Nephron (organoid): ENCODE measurements around the gene DLGAP1.

ENCODE experiments used
- H3K27ac Mint-ChIP-seq, 3 experiments: 2 replicates each; pipeline ENCODE4 v1.8.0; 2020; ENCODE audit warnings: mixed read lengths in 3 of 3, mild to moderate bottlenecking in 2 of 3, moderate library complexity in 1 of 3
- H3K27me3 Mint-ChIP-seq: 2 replicates; pipeline ENCODE4 v1.8.0; 2021; ENCODE audit warnings: low read depth, mild to moderate bottlenecking, moderate library complexity, mixed read lengths
- H3K36me3 Mint-ChIP-seq: 2 replicates; pipeline ENCODE4 v1.8.0; 2020; ENCODE audit warnings: low read depth, mixed read lengths
- H3K4me1 Mint-ChIP-seq: 2 replicates; pipeline ENCODE4 v1.8.0; 2020; ENCODE audit warnings: mixed read lengths
- H3K4me3 Mint-ChIP-seq, 3 experiments: 2 replicates each; pipeline ENCODE4 v1.8.0; 2020; ENCODE audit warnings: mild to moderate bottlenecking in 3 of 3, mixed read lengths in 3 of 3, moderate library complexity in 2 of 3
- H3K9me3 Mint-ChIP-seq: 2 replicates; pipeline ENCODE4 v1.8.0; 2020; ENCODE audit warnings: mixed read lengths
- TF ChIP-seq, protein P1 (sequence below), 3 experiments: fragments of 200-600 bp; sonication (generic); IDR thresholded peaks; one replicate each; pipeline ENCODE4 v1.5.0; 2021; ENCODE audit warnings: antibody characterized with exemption in 3 of 3; ENCODE audit not compliant: unreplicated experiment in 3 of 3

DLGAP1 gene

DNA sequence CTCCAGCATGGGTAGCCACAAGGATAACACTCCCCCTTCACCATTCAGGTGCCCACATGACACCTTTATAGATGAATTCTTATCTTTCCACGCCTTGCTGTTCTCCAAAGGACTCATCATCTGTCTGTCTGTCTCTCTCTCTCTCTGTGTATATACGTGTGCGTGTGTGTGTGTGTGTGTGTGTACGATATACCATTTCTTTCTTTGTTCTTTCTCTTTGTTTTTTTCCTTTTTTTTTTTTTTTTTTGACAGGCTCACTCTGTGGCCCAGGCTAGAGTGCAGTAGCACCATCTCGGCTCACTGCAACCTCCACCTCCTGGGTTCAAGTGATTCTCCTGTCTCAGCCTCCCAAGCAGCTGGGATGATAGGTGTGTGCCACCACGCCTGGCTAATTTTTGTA is 98.2 kb downstream of the DLGAP1 start:
- Mint-ChIP-seq H3K27me3 (peaks cover 13% of the 10 kb centered on the region), H3K27ac (no peak overlapping the region), H3K9me3 (no peaks in the 10 kb centered on the region), H3K4me1 (no peaks in the 10 kb centered on the region), H3K36me3 (no peaks in the 10 kb centered on the region), H3K4me3 (no peak overlapping the region)
- TF ChIP-seq, protein P1, sequence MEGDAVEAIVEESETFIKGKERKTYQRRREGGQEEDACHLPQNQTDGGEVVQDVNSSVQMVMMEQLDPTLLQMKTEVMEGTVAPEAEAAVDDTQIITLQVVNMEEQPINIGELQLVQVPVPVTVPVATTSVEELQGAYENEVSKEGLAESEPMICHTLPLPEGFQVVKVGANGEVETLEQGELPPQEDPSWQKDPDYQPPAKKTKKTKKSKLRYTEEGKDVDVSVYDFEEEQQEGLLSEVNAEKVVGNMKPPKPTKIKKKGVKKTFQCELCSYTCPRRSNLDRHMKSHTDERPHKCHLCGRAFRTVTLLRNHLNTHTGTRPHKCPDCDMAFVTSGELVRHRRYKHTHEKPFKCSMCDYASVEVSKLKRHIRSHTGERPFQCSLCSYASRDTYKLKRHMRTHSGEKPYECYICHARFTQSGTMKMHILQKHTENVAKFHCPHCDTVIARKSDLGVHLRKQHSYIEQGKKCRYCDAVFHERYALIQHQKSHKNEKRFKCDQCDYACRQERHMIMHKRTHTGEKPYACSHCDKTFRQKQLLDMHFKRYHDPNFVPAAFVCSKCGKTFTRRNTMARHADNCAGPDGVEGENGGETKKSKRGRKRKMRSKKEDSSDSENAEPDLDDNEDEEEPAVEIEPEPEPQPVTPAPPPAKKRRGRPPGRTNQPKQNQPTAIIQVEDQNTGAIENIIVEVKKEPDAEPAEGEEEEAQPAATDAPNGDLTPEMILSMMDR (IDR thresholded peaks at IDR 0.05; ENCODE audit: unreplicated experiment in 3 of 3), result no peak

DNA sequence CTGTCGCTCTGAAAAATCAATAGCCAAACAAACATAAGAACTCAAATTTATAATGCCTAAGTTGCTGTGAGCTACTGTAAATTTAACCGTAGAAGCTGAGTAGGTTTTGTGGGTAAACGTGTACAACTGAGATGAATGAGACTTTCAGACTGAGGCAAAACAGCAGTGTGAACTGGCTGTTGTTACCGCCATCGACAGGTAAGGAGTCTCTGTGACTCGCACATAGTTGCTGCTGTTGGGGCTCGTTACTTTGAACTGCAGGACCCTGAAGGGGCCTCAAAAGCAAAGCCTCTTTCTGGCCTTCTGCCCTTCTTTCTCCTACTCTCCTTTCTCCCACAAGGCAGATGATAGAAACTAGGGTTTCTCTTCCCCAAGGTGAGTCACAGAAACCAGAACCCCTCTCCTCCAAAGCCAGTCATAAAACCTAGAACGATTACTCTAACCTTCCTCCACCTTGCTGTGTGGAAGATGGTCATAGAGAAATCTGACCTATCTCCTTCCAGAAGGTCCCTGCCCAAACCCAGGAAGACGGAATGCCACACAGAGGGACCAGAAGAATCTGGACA is 101.2 kb downstream of the DLGAP1 start:
- Mint-ChIP-seq H3K36me3 (no peaks in the 10 kb centered on the region), H3K4me1 (no peaks in the 10 kb centered on the region), H3K27me3 (peaks cover 13% of the 10 kb centered on the region), H3K9me3 (no peaks in the 10 kb centered on the region), H3K27ac (no peak overlapping the region), H3K4me3 (no peak overlapping the region)
- TF ChIP-seq, protein P1 (IDR thresholded peaks at IDR 0.05; ENCODE audit: unreplicated experiment in 3 of 3), result no peak

DNA sequence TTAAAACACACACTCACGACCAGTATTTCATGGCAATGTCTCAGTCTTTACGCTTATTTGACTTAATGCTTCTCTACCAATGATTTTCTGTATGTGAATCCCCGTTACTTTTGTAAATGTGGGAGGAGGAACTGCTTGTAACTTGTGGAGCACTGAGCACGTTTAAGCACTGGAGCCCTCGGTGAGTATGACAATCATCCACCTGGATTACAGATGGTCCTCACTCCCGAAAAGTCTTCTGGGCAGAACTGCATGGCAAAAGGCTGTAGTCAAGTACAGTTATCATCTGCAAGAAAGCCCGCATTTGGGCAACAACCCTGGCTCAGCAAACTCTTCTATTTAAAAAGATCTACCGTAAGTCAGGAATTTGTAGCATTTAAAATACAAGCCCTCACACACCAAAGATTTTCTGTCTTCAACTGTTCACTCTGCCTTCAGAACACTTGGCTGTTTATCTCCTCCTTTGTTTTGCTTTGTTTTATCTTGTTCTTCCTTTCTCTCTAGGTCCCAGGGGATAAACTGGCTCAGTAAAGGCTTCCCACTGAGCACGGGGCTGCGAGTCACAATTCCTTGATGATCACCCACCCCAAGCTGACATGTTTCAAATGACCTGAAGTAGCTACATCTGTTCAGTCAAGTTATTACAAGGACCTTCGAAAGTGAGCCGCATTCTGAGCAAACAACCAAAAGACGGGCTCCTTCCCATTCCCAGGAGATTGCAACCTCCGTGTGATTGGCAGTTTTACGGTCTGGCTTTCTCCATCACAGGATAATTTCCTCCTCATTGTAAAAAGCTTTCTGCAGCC is 102.2 kb downstream of the DLGAP1 start:
- Mint-ChIP-seq H3K4me1 (no peaks in the 10 kb centered on the region), H3K9me3 (no peaks in the 10 kb centered on the region), H3K27ac (no peak overlapping the region), H3K27me3 (peaks cover 13% of the 10 kb centered on the region), H3K36me3 (no peaks in the 10 kb centered on the region), H3K4me3 (peak overlapping the region in 2 of 3 experiments; percentile 1 to 9)
- TF ChIP-seq, protein P1 (IDR thresholded peaks at IDR 0.05; ENCODE audit: unreplicated experiment in 3 of 3), result no peak

DNA sequence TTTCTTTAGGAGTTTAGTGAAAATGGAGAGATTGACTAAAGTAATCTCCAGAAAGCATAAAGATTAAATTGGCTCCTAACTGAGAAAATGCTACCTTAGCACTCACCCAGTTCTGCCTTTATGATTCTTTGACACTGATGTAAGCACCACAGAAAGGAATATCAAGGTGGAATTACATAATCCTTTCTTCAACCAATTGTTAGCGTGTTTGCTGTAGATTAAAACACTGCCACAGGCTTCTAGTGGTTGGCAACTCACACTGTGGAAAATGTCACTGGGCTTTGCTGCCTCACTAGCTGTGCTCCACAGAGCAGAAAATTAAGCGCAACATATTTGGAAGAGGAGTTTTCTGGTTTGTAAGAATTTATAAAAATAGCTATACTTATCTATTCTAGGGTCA is 104.1 kb downstream of the DLGAP1 start:
- TF ChIP-seq, protein P1 (IDR thresholded peaks at IDR 0.05; ENCODE audit: unreplicated experiment in 3 of 3), result no peak
- no peaks in the 10 kb centered on the region for H3K36me3 Mint-ChIP-seq
- no peaks in the 10 kb centered on the region for H3K9me3 Mint-ChIP-seq
- no peaks in the 10 kb centered on the region for H3K4me1 Mint-ChIP-seq
- no peak overlapping the region for H3K4me3 Mint-ChIP-seq
- H3K27ac Mint-ChIP-seq, result no peak overlapping the region
- peaks cover 13% of the 10 kb centered on the region for H3K27me3 Mint-ChIP-seq

DNA sequence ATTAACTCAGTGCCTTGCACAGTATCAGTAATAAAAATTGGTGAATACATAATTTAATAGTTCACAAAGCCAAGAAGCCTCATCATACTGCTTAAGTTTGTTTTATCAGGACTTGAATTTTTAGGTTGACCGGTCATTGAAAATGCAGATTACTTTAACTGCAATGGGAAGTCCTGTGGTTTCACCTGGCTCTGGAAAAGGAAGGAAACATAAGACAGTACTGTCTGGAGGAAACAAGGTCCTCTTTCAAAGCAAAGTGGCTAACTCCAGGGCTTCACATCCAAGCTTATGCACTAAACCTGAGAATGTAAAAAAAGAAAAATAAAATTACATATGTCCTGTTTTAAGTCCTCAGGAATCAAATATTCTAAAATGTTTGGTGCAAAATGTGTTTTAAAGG is 119.7 kb downstream of the DLGAP1 start:
- Mint-ChIP-seq H3K36me3 (no peaks in the 10 kb centered on the region), H3K27ac (no peak overlapping the region), H3K4me1 (no peaks in the 10 kb centered on the region), H3K4me3 (no peak overlapping the region), H3K27me3 (no peaks in the 10 kb centered on the region), H3K9me3 (no peaks in the 10 kb centered on the region)
- TF ChIP-seq, protein P1 (IDR thresholded peaks at IDR 0.05; ENCODE audit: unreplicated experiment in 3 of 3), result no peak

DNA sequence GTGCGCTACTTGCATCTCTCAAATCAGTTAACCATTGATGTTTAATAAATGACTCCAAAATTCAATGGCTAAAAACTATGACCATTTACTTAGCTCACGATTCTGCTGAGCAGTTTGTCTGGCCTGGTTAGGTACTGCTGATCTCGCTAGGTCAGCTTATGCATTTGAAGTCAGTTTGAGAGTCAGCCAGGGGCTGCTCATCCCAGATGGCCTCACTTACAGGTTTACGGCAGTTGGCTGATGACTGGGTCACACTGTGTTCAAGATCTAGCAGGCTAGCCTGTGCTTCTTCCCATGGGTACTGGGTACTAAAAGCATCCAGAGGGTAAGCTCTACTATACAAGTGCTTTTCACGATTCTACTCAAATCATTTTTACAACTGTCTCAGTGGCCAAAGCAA is 122.1 kb downstream of the DLGAP1 start:
- no peaks in the 10 kb centered on the region for H3K4me1 Mint-ChIP-seq
- no peaks in the 10 kb centered on the region for H3K36me3 Mint-ChIP-seq
- H3K27me3 Mint-ChIP-seq, result no peaks in the 10 kb centered on the region
- TF ChIP-seq, protein P1 (IDR thresholded peaks at IDR 0.05; ENCODE audit: unreplicated experiment in 3 of 3), result no peak
- H3K9me3 Mint-ChIP-seq, result no peaks in the 10 kb centered on the region
- no peak overlapping the region for H3K4me3 Mint-ChIP-seq
- no peak overlapping the region for H3K27ac Mint-ChIP-seq
